Measurements from ENCODE around the gene NRXN3. TPM values are rescaled to one million over a fixed set of nuclear protein-coding genes. Genes with fewer than 3 reads are reported as not detected.

NRXN3 gene
- total RNA-seq, 2 donors from 2014 or later, result 1.2 to 7.8 TPM

DNA sequence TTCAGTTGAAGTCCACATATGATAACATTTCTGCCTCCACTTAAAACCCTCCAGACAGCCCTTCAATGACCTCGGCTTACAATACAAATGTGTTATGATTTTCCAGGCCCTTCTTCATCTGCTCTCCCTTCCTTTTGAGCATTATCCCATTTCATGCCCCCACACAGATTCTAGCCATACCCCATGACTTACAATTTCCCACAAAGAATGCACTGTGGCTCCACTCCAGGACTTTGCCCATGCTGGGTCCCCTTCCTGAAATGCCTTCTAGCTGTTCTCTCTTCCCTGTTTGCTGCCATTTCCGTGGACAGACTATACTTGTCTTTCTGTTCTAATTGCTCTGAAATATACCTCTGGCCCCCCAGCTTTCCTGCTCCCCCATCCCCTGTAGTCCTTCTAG is 1078.0 kb downstream of the NRXN3 start:
- Histone ChIP-seq H3K36me3 (no peaks in the 10 kb centered on the region), H3K27ac (no peak overlapping the region), H3K9ac (ENCODE audit: low read depth in 2 of 2, low read length in 2 of 2) (no peak overlapping the region), H3K4me3 (no peak overlapping the region), H3K27me3 (no peaks in the 10 kb centered on the region), H3K9me3 (no peaks in the 10 kb centered on the region), H3K4me1 (no peaks in the 10 kb centered on the region)
- DNase-seq, result no peak
- TF ChIP-seq, protein P1, sequence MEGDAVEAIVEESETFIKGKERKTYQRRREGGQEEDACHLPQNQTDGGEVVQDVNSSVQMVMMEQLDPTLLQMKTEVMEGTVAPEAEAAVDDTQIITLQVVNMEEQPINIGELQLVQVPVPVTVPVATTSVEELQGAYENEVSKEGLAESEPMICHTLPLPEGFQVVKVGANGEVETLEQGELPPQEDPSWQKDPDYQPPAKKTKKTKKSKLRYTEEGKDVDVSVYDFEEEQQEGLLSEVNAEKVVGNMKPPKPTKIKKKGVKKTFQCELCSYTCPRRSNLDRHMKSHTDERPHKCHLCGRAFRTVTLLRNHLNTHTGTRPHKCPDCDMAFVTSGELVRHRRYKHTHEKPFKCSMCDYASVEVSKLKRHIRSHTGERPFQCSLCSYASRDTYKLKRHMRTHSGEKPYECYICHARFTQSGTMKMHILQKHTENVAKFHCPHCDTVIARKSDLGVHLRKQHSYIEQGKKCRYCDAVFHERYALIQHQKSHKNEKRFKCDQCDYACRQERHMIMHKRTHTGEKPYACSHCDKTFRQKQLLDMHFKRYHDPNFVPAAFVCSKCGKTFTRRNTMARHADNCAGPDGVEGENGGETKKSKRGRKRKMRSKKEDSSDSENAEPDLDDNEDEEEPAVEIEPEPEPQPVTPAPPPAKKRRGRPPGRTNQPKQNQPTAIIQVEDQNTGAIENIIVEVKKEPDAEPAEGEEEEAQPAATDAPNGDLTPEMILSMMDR (IDR thresholded peaks at IDR 0.05), result no peak
- intact Hi-C loops (cut with DNase I), result no loop called here

DNA sequence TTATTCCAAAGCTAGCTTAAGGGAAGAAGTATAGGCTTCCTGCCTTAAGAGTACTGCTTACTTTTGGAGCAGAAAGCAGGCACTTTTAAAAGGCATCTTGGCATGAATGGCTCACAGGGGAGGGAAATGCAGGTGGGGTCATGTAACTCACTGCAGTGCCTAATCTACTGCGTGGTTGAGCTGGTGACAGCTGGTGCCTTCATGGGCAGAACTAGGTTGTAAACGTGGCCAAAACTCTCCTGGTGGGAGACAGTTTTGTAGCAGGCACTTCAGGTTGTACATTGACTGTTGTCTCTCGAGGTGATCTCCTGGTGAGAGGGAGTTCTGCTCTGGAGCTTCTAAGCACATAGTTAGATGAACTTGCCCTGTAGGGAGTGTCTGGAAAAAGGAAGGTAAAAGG is 1078.6 kb downstream of the NRXN3 start:
- intact Hi-C loops (cut with DNase I), result no loop called here
- Histone ChIP-seq H3K27ac (no peak overlapping the region), H3K27me3 (no peaks in the 10 kb centered on the region), H3K36me3 (no peaks in the 10 kb centered on the region), H3K4me1 (no peaks in the 10 kb centered on the region), H3K9me3 (no peaks in the 10 kb centered on the region), H3K4me3 (no peak overlapping the region), H3K9ac (ENCODE audit: low read depth in 2 of 2, low read length in 2 of 2) (no peak overlapping the region)
- TF ChIP-seq, protein P1 (IDR thresholded peaks at IDR 0.05), result no peak
- no peak for DNase-seq

DNA sequence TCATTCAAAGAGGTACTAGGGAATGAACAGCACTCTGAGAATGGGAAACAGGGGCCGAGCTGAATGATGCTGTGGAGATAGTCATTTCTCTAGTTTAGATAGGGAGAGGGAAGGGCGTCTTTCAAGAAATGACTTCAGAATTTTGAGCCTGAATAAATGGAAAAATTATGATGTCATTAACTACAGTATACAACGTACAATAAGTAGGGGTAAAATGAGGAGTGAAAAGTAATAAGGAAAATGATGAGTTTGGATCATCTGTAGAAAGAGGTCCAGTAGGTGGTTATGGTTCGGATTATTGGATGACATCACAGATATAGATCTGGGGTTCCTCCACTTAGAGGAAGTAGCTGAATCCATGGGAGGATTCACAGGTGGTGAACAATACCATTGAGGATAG is 1081.1 kb downstream of the NRXN3 start:
- Histone ChIP-seq H3K9me3 (no peaks in the 10 kb centered on the region), H3K27ac (no peak overlapping the region), H3K9ac (ENCODE audit: low read depth in 2 of 2, low read length in 2 of 2) (no peak overlapping the region), H3K27me3 (no peaks in the 10 kb centered on the region), H3K4me1 (no peaks in the 10 kb centered on the region), H3K4me3 (no peak overlapping the region), H3K36me3 (no peaks in the 10 kb centered on the region)
- no peak for DNase-seq
- intact Hi-C loops (cut with DNase I), result no loop called here
- TF ChIP-seq, protein P1 (IDR thresholded peaks at IDR 0.05), result no peak

DNA sequence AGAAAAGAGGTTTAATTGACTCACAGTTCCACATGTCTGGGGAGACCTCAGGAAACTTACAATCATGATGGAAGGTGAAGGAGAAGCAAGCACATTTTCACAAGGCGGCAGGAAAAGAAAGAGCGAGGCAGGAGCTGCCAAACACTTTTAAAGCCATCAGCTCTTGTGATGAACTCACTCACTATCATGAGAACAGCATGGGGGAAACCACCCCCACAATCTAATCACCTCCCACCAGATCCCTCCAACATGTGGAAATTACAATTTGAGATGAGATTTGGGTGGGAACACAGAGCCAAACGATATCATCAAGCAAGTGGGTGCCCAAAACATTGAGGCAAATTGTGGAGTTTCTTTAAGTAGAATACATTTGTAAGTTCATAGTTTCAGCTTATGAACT is 1083.4 kb downstream of the NRXN3 start:
- Histone ChIP-seq H3K36me3 (no peaks in the 10 kb centered on the region), H3K4me1 (no peaks in the 10 kb centered on the region), H3K4me3 (no peak overlapping the region), H3K27me3 (no peaks in the 10 kb centered on the region), H3K27ac (no peak overlapping the region), H3K9ac (ENCODE audit: low read depth in 2 of 2, low read length in 2 of 2) (no peak overlapping the region), H3K9me3 (no peaks in the 10 kb centered on the region)
- intact Hi-C loops (cut with DNase I), result no loop called here
- no peak for DNase-seq
- TF ChIP-seq, protein P1 (IDR thresholded peaks at IDR 0.05), result no peak

DNA sequence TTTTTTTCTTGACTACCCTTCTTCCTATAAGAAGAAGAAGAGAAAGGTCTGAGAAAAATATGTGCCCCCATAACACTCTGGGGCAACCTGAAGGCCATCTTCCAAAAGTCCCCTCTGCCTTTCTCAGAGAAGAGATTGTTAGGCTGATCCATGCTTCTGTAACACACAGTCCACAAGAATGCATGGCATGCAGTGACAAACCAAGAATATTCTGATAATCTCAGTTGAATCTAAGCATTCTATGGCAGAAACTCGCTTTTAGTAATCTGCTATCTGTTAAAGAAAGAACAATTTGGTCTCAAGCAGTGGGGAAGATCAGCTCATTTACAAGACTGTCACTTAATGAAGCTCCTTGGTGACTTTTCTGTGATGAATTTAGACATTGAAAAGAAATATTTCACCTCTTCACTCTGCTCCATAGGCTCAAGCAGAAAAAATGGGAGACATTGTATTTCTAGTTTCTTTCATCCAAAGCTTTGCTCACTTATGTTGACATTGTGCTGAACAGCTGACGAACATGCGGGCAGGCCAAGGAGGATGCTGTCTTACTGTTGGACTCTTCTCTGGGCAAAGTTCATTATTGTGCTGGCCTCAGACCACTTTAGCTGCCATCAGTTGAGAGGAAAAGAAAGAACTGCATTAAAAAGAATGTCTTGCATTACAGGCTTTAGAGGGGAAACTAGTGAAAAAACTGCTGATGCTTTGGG is 1084.0 kb downstream of the NRXN3 start:
- Histone ChIP-seq H3K4me1 (no peaks in the 10 kb centered on the region), H3K36me3 (no peaks in the 10 kb centered on the region), H3K27ac (no peak overlapping the region), H3K9ac (ENCODE audit: low read depth in 2 of 2, low read length in 2 of 2) (no peak overlapping the region), H3K9me3 (no peaks in the 10 kb centered on the region), H3K4me3 (no peak overlapping the region), H3K27me3 (no peaks in the 10 kb centered on the region)
- TF ChIP-seq, protein P1 (IDR thresholded peaks at IDR 0.05), result no peak
- intact Hi-C loops (cut with DNase I), result no loop called here
- DNase-seq, result no peak

Measured in colonic mucosa (tissue), 4 donors.